ENCODE measurements around the gene PACC1. TPM values are rescaled to one million over a fixed set of nuclear protein-coding genes. Genes with fewer than 3 reads are reported as not detected.

Gene PACC1
- total RNA-seq, 6 donors from 2014 or later, result 3.7 to 10.5 (median 7.8) TPM

DNA sequence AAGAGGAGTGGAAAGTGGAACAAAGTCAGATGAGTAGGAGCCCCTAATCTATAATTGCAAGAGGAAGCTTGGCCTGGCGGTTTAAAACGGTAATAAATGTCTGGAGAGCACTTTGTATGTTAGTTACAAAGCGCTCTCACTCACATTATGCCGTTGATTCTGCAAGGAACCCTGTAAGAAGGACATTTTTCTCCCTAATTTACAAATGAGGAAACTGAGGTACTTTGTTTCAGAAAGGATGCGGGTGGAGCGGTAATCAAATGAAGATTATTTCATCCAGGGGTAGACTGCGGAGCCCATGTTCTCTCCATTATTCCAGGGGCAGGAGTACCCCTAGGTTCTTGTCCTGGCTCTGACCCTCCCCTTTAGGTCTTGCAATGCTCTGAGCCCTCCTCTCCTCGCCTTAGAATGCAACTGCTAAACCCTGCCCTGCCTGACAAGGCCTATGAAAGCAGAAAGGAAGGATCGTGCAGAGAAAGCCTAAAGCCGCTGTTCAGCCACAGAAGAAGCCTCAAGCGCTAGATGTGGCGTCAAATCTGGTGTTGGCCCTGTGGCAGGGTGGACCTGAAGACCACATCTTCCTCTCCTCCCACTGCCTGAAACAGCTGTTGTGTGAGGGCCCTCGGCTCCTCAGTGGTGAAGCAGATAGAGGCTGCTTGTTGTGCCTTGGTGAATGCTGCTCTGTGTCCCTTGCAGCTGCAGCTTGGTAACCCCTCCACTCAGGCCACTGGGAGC is 588 bp upstream of the PACC1 start:
- TF ChIP-seq CTCF (IDR thresholded peaks at IDR 0.05) (peak in 2 of 6 experiments; percentile 4 to 6), POLR2AphosphoS5 (IDR thresholded peaks at IDR 0.05) (no peak), EP300 (IDR thresholded peaks at IDR 0.05) (no peak), POLR2A (IDR thresholded peaks at IDR 0.05) (no peak)

GRCh38 chr1:212413902-212414327 is 771 bp downstream of the PACC1 start:
- H3K27ac ChIP-seq, result peak overlapping the region in 3 of 4 donors; percentile 12 to 84 (median 83)
- H3K36me3 ChIP-seq, result peaks cover 0 to 18% (median 9%) of the 10 kb centered on the region in 4 donors
- WGBS, 2 donors, result 18 to 22% methylated on average over 21 of the region's 21 CpGs
- H3K4me3 ChIP-seq, result peak overlapping the region; percentile 75 to 98 (median 94)
- ATAC-seq (ENCODE audit: low FRiP score in 2 of 2) (peak in 1 of 2 donors; percentile 1), DNase-seq (no peak)
- TF ChIP-seq POLR2AphosphoS5 (IDR thresholded peaks at IDR 0.05) (no peak), POLR2A (IDR thresholded peaks at IDR 0.05) (no peak)
- H3K27me3 ChIP-seq, result no peaks in the 10 kb centered on the region
- H3K9me3 ChIP-seq, result no peaks in the 10 kb centered on the region
- peaks cover 8 to 18% (median 10%) of the 10 kb centered on the region in 4 donors for H3K4me1 ChIP-seq

More for the DNA sequence above, 588 bp upstream of the PACC1 start:
- H3K4me1 ChIP-seq, result peaks cover 8 to 18% (median 10%) of the 10 kb centered on the region in 4 donors
- H3K27ac ChIP-seq, result peak overlapping the region; percentile 12 to 84 (median 77)
- DNase-seq (no peak), ATAC-seq (ENCODE audit: low FRiP score in 2 of 2) (no peak)
- WGBS, 2 donors, result 55 to 61% methylated on average over 11 to 13 of the region's 13 CpGs
- no peaks in the 10 kb centered on the region for H3K27me3 ChIP-seq
- no peaks in the 10 kb centered on the region for H3K9me3 ChIP-seq
- H3K4me3 ChIP-seq, result peak overlapping the region in 3 of 4 donors; percentile 75 to 97 (median 91)
- H3K36me3 ChIP-seq, result peaks cover 0 to 6% (median 2%) of the 10 kb centered on the region in 4 donors

DNA sequence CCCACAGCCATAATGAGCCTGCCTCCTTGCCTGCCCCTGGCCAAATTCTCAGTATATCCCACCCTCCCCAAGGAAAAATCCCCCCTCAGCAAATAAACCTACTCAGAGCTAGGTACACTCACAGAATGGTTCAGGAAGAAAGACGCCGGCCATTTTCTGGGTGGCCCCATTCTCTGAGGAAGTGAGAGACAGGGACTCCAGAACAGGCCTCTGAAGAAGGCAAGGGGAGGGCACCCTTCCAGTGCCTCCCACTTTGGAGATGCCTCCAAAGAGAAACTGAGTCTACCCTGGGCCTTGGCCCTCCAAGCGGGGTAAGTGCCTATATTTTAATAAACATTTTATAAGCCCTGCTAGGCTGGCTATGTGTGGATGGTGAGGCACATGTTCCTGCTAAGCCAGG is 2.3 kb downstream of the PACC1 start:
- no peaks in the 10 kb centered on the region for H3K27me3 ChIP-seq
- H3K4me1 ChIP-seq, result peaks cover 8 to 18% (median 10%) of the 10 kb centered on the region in 4 donors
- TF ChIP-seq POLR2AphosphoS5 (IDR thresholded peaks at IDR 0.05) (no peak), CTCF (IDR thresholded peaks at IDR 0.05) (no peak), EP300 (IDR thresholded peaks at IDR 0.05) (no peak), POLR2A (IDR thresholded peaks at IDR 0.05) (no peak)
- no peak overlapping the region for H3K27ac ChIP-seq
- no peak overlapping the region for H3K4me3 ChIP-seq
- H3K9me3 ChIP-seq, result no peaks in the 10 kb centered on the region
- peaks cover 0 to 24% (median 12%) of the 10 kb centered on the region in 4 donors for H3K36me3 ChIP-seq
- no peak for DNase-seq
- 87 to 94% methylated on average over 3 of the region's 3 CpGs for WGBS, 2 donors
- no peak for ATAC-seq (ENCODE audit: low FRiP score in 2 of 2)

GRCh38 chr1:212410231-212410820 is 4.4 kb downstream of the PACC1 start:
- Histone ChIP-seq H3K4me1 (peaks cover 8 to 16% (median 10%) of the 10 kb centered on the region in 4 donors), H3K9me3 (no peaks in the 10 kb centered on the region), H3K27me3 (no peaks in the 10 kb centered on the region), H3K27ac (no peak overlapping the region), H3K4me3 (no peak overlapping the region), H3K36me3 (peaks cover 0 to 36% (median 19%) of the 10 kb centered on the region in 4 donors)
- ATAC-seq (ENCODE audit: low FRiP score in 2 of 2) (no peak), DNase-seq (no peak)
- TF ChIP-seq EP300 (IDR thresholded peaks at IDR 0.05), result no peak
- TF ChIP-seq POLR2A (IDR thresholded peaks at IDR 0.05), result no peak
- TF ChIP-seq CTCF (IDR thresholded peaks at IDR 0.05), result no peak
- no peak for TF ChIP-seq POLR2AphosphoS5 (IDR thresholded peaks at IDR 0.05)
- 88 to 91% methylated on average over 8 of the region's 8 CpGs for WGBS, 2 donors

GRCh38 chr1:212402666-212403321 is 11.9 kb downstream of the PACC1 start:
- no peak for ATAC-seq (ENCODE audit: low FRiP score in 2 of 2)
- no peak for TF ChIP-seq POLR2A (IDR thresholded peaks at IDR 0.05)
- TF ChIP-seq POLR2AphosphoS5 (IDR thresholded peaks at IDR 0.05), result no peak
- no peak for TF ChIP-seq CTCF (IDR thresholded peaks at IDR 0.05)
- no peak for TF ChIP-seq EP300 (IDR thresholded peaks at IDR 0.05)
- Histone ChIP-seq H3K9me3 (no peaks in the 10 kb centered on the region), H3K27ac (no peak overlapping the region), H3K4me1 (no peaks in the 10 kb centered on the region), H3K36me3 (peaks cover 0 to 13% (median 8%) of the 10 kb centered on the region in 4 donors), H3K27me3 (no peaks in the 10 kb centered on the region), H3K4me3 (no peak overlapping the region)
- 92 to 94% methylated on average over 7 of the region's 7 CpGs for WGBS, 2 donors
- DNase-seq, result no peak

All from upper lobe of left lung (tissue), 6 donors.